HG03432 (cell line): ENCODE results near the gene SNRPD3.
"Not testable (repeated sequence)": the region's sequence is repeated elsewhere in the genome, so short reads cannot be mapped to it uniquely, and the experiment has no call there.

Experiments
- ATAC-seq: cut with Tn5 transposase; IDR thresholded peaks from one replicate; pipeline ENCODE4 v1.9.1; 2021; ENCODE audit warnings: mild to moderate bottlenecking, moderate library complexity; ENCODE audit not compliant: unreplicated experiment

The SNRPD3 gene

GRCh38 chr22:24530968-24531367 lies 24.8 kb upstream of the SNRPD3 start:
- ATAC-seq = not testable (repeated sequence)

- no peak for ATAC-seq
Measured at GRCh38 chr22:24532075-24532474, 23.7 kb upstream of the SNRPD3 start.

GRCh38 chr22:24535348-24535747 lies 20.5 kb upstream of the SNRPD3 start:
- ATAC-seq = no peak

- no peak for ATAC-seq
Measured at GRCh38 chr22:24536089-24536488, 19.7 kb upstream of the SNRPD3 start.

- no peak for ATAC-seq
Measured at GRCh38 chr22:24540470-24540869, 15.3 kb upstream of the SNRPD3 start.

GRCh38 chr22:24541681-24542515 lies 13.9 kb upstream of the SNRPD3 start:
- no peak for ATAC-seq

GRCh38 chr22:24542641-24543040 lies 13.2 kb upstream of the SNRPD3 start:
- ATAC-seq = no peak

- ATAC-seq = no peak
Measured at GRCh38 chr22:24543185-24543601, 12.6 kb upstream of the SNRPD3 start.

GRCh38 chr22:24543679-24544243 lies 12.0 kb upstream of the SNRPD3 start:
- ATAC-seq = no peak

GRCh38 chr22:24548812-24549211 lies 7.0 kb upstream of the SNRPD3 start:
- ATAC-seq = no peak

- no peak for ATAC-seq
Measured at GRCh38 chr22:24550028-24550901, 5.5 kb upstream of the SNRPD3 start.

GRCh38 chr22:24550902-24551435 lies 4.8 kb upstream of the SNRPD3 start:
- no peak for ATAC-seq

- ATAC-seq = not testable (repeated sequence)
Measured at GRCh38 chr22:24552503-24553286, 3.1 kb upstream of the SNRPD3 start.

GRCh38 chr22:24553597-24554312 lies 2.0 kb upstream of the SNRPD3 start:
- no peak for ATAC-seq

- ATAC-seq = peak; percentile 9
Measured at GRCh38 chr22:24554313-24555164, 1.3 kb upstream of the SNRPD3 start, which contains the start of gene GUCD1. Gene GUCD1 (minus strand): TSS chr22:24555138. CDS start chr22:24554991, 147 bp downstream.

- no peak for ATAC-seq
Measured at GRCh38 chr22:24559471-24559870, 3.7 kb downstream of the SNRPD3 start.

- ATAC-seq = no peak
Measured at GRCh38 chr22:24563246-24563645, 7.4 kb downstream of the SNRPD3 start.

GRCh38 chr22:24564376-24565058 lies 8.7 kb downstream of the SNRPD3 start:
- no peak for ATAC-seq
